Prostate gland (tissue), 2 donors: ENCODE measurements around the gene CDKL4.

Experiments used
- POLR2A ChIP-seq: fragments of 450-650 bp; IDR thresholded peaks from one replicate; pipeline ENCODE4 v1.6.1; 2016; ENCODE audit warnings: antibody characterized with exemption, mild to moderate bottlenecking
- POLR2AphosphoS5 ChIP-seq: sonication (generic); formaldehyde crosslinking; IDR thresholded peaks from one replicate; pipeline ENCODE4 v1.6.1; 2017; ENCODE audit warnings: antibody characterized with exemption
- TF ChIP-seq, protein P1 (sequence below), 4 experiments: fragments of 200-600 bp in 2 of 4; fragments of 450-650 bp in 2 of 4; sonication (generic) in 2 of 4; IDR thresholded peaks; 1 replicate in 3 of 4; 2 replicates in 1 of 4; pipeline ENCODE4 v1.5.1; 2016 to 2019; ENCODE audit warnings: antibody characterized with exemption in 4 of 4, mild to moderate bottlenecking in 2 of 4, moderate library complexity in 2 of 4

DNA sequence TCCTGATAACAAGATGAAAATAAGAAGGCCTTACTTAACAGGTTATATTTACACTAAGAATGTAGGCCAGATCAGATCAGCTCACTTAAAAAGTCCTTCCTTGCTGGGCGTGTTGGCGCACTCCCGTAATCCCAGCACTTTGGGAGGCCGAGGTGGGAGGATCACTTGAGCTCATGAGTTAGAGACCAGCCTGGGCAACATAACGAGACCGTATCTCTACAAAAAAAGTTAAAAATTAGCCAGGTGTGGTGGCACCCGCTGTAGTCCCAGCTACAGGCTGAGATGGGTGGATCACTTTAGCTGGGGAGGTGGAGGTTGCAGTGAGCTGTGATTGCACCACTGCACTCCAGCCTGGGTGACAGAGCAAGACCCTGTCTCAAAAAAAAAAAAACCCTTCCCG, 69.7 kb downstream of the CDKL4 start:
- TF ChIP-seq, protein P1, sequence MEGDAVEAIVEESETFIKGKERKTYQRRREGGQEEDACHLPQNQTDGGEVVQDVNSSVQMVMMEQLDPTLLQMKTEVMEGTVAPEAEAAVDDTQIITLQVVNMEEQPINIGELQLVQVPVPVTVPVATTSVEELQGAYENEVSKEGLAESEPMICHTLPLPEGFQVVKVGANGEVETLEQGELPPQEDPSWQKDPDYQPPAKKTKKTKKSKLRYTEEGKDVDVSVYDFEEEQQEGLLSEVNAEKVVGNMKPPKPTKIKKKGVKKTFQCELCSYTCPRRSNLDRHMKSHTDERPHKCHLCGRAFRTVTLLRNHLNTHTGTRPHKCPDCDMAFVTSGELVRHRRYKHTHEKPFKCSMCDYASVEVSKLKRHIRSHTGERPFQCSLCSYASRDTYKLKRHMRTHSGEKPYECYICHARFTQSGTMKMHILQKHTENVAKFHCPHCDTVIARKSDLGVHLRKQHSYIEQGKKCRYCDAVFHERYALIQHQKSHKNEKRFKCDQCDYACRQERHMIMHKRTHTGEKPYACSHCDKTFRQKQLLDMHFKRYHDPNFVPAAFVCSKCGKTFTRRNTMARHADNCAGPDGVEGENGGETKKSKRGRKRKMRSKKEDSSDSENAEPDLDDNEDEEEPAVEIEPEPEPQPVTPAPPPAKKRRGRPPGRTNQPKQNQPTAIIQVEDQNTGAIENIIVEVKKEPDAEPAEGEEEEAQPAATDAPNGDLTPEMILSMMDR (IDR thresholded peaks at IDR 0.05): no peak
- TF ChIP-seq POLR2A (no peak), POLR2AphosphoS5 (no peak)
